Lung microvascular endothelial cell (primary cell): ENCODE data around the gene ARGLU1. TPM values are rescaled to one million over a fixed set of nuclear protein-coding genes. Genes with fewer than 3 reads are reported as not detected.

Experiments
- DNase-seq, 2 donors: peaks; one replicate each; pipeline versions ENCODE4 v3.0.0 to v3.0.0-alpha.2; 2010; ENCODE audit warnings: low read depth in 2 of 2
- total RNA-seq: library from RNA; depleted of rRNA; stranded (reverse); fragments of >200 nt; gene quantifications from 2 replicates; pipeline ENCODE4 v1.2.1, GENCODE V29; 2014

ARGLU1 gene
- total RNA-seq, 1 donor from 2014 or later, result 24.4 TPM

GRCh38 chr13:106526738-106527444 is 41.0 kb downstream of the ARGLU1 start:
- DNase-seq, result no peak

- DNase-seq, result no peak
Measured at GRCh38 chr13:106525865-106526264, 42.1 kb downstream of the ARGLU1 start.

- DNase-seq, result no peak
Measured at GRCh38 chr13:106524108-106524507, 43.8 kb downstream of the ARGLU1 start.

- no peak for DNase-seq
Measured at GRCh38 chr13:106523576-106523975, 44.4 kb downstream of the ARGLU1 start.

GRCh38 chr13:106522898-106523525 is 44.9 kb downstream of the ARGLU1 start:
- DNase-seq, result no peak

- no peak for DNase-seq
Measured at GRCh38 chr13:106522112-106522705, 45.7 kb downstream of the ARGLU1 start.

GRCh38 chr13:106521095-106521799 is 46.7 kb downstream of the ARGLU1 start:
- DNase-seq, result no peak

- peak; percentile 47 to 58 for DNase-seq
Measured at GRCh38 chr13:106520251-106521054, 47.5 kb downstream of the ARGLU1 start.

GRCh38 chr13:106518512-106518911 is 49.4 kb downstream of the ARGLU1 start:
- no peak for DNase-seq

- no peak for DNase-seq
Measured at GRCh38 chr13:106517109-106517847, 50.7 kb downstream of the ARGLU1 start.

GRCh38 chr13:106515635-106516254 is 52.2 kb downstream of the ARGLU1 start:
- DNase-seq, result peak in 1 of 2 donors; percentile 63

GRCh38 chr13:106514928-106515634 is 52.9 kb downstream of the ARGLU1 start:
- no peak for DNase-seq

GRCh38 chr13:106513025-106513983 is 54.6 kb downstream of the ARGLU1 start:
- DNase-seq, result peak; percentile 63 to 75

- peak; percentile 50 to 69 for DNase-seq
Measured at GRCh38 chr13:106507560-106508274, 60.2 kb downstream of the ARGLU1 start.

- no peak for DNase-seq
Measured at GRCh38 chr13:106506286-106506685, 61.7 kb downstream of the ARGLU1 start.

GRCh38 chr13:106505732-106506131 is 62.2 kb downstream of the ARGLU1 start:
- no peak for DNase-seq

GRCh38 chr13:106505295-106505694 is 62.6 kb downstream of the ARGLU1 start:
- no peak for DNase-seq
